ENCODE measurements around the gene COL23A1.

Gene COL23A1

GRCh38 chr5:178312880-178313282 is 277.3 kb downstream of the COL23A1 start:
- no peaks in the 10 kb centered on the region for H3K36me3 ChIP-seq
- no peak overlapping the region for H3K4me3 ChIP-seq (ENCODE audit: low read depth in 1 of 2, low read length in 1 of 2)
- H3K9me3 ChIP-seq = no peaks in the 10 kb centered on the region
- TF ChIP-seq, protein P1, sequence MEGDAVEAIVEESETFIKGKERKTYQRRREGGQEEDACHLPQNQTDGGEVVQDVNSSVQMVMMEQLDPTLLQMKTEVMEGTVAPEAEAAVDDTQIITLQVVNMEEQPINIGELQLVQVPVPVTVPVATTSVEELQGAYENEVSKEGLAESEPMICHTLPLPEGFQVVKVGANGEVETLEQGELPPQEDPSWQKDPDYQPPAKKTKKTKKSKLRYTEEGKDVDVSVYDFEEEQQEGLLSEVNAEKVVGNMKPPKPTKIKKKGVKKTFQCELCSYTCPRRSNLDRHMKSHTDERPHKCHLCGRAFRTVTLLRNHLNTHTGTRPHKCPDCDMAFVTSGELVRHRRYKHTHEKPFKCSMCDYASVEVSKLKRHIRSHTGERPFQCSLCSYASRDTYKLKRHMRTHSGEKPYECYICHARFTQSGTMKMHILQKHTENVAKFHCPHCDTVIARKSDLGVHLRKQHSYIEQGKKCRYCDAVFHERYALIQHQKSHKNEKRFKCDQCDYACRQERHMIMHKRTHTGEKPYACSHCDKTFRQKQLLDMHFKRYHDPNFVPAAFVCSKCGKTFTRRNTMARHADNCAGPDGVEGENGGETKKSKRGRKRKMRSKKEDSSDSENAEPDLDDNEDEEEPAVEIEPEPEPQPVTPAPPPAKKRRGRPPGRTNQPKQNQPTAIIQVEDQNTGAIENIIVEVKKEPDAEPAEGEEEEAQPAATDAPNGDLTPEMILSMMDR (IDR thresholded peaks at IDR 0.05) = no peak
- H3K27ac ChIP-seq = no peak overlapping the region
- H3K27me3 ChIP-seq = no peaks in the 10 kb centered on the region
- H3K4me1 ChIP-seq (ENCODE audit: control insufficient read depth in 1 of 2, insufficient read depth in 1 of 2, low read depth in 1 of 2, low read length in 1 of 2) = no peaks in the 10 kb centered on the region

DNA sequence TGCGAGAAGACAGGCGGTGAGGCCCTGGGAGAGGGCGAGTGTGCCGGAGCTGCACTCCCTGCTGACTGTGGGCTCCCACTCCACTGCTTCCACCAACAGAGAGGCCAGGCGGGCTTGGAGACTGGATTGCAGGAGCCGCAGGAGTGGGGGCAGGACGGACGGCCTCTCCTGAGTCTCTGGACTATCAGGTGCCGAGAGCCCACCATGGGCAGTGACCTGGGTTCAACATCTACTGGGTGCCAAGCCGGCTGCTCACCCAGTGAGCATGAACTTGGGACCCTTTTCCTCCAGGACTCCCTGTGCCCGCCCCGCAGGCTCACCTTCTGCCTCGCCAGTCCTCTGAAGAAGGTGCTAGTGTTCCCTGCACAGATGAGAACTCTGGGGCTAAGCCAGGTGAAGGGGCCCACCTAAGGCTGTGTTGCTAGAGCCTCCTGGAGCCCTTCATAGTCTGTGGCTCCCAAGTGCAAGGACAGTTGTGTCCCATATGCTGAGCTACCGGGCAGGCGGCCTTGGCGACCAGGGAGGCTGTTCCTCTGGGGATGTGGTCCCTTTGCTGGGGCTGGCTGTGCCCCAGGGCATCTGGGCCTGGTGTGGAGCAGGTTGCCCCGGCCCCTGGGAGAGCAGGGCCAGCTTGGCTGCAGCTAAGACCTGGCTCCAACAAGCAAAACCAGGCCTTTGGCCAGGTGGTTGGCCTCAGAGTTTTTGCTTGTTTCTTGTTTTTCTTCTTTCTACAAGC is 279.9 kb downstream of the COL23A1 start:
- TF ChIP-seq, protein P1 (IDR thresholded peaks at IDR 0.05) = no peak
- no peaks in the 10 kb centered on the region for H3K4me1 ChIP-seq (ENCODE audit: control insufficient read depth in 1 of 2, insufficient read depth in 1 of 2, low read depth in 1 of 2, low read length in 1 of 2)
- H3K27me3 ChIP-seq = no peaks in the 10 kb centered on the region
- no peak overlapping the region for H3K27ac ChIP-seq
- no peak overlapping the region for H3K4me3 ChIP-seq (ENCODE audit: low read depth in 1 of 2, low read length in 1 of 2)
- no peaks in the 10 kb centered on the region for H3K9me3 ChIP-seq
- no peaks in the 10 kb centered on the region for H3K36me3 ChIP-seq

DNA sequence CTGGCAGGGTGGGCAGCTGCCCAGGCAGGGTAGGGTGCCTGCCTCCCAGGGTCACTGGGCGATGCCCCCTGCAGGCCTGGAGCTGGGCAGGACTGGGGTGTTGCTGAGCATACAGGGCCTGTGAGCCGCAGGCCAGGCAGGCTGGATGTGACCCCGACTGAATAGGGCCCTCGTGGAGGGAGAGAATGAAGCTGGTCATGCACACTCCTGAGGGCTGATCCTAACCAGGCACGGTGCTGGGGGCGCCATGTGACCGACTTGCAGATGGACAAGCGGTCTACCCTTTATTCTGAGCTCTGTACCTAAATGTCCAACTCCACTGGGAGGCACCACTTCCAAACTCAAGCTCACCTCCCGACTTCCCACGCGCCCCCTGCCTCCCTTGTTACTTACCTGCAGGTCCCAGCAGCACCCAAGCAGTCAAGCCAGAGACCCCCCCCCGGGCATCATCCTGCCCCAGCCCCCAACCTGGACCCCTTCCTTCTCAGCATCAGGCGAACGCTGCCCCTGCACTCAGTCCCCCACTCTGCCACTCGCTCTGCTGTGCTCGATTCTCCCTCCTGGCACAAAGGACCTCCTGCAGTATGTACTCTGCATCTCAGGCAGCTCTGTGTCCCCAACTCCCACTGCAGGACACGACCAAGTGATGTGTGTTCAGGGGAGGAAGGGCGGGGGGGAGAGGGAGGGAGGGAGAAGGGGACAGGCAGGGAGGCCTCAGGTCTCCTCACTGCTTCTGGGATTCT is 280.8 kb downstream of the COL23A1 start:
- H3K4me1 ChIP-seq (ENCODE audit: control insufficient read depth in 1 of 2, insufficient read depth in 1 of 2, low read depth in 1 of 2, low read length in 1 of 2) = no peaks in the 10 kb centered on the region
- no peaks in the 10 kb centered on the region for H3K9me3 ChIP-seq
- no peak overlapping the region for H3K27ac ChIP-seq
- H3K4me3 ChIP-seq (ENCODE audit: low read depth in 1 of 2, low read length in 1 of 2) = no peak overlapping the region
- no peaks in the 10 kb centered on the region for H3K27me3 ChIP-seq
- TF ChIP-seq, protein P1 (IDR thresholded peaks at IDR 0.05) = no peak
- no peaks in the 10 kb centered on the region for H3K36me3 ChIP-seq

GRCh38 chr5:178308541-178309092 is 281.6 kb downstream of the COL23A1 start:
- Histone ChIP-seq H3K27ac (no peak overlapping the region), H3K4me3 (ENCODE audit: low read depth in 1 of 2, low read length in 1 of 2) (no peak overlapping the region), H3K4me1 (ENCODE audit: control insufficient read depth in 1 of 2, insufficient read depth in 1 of 2, low read depth in 1 of 2, low read length in 1 of 2) (no peaks in the 10 kb centered on the region), H3K27me3 (no peaks in the 10 kb centered on the region), H3K9me3 (no peaks in the 10 kb centered on the region), H3K36me3 (no peaks in the 10 kb centered on the region)
- TF ChIP-seq, protein P1 (IDR thresholded peaks at IDR 0.05) = no peak

DNA sequence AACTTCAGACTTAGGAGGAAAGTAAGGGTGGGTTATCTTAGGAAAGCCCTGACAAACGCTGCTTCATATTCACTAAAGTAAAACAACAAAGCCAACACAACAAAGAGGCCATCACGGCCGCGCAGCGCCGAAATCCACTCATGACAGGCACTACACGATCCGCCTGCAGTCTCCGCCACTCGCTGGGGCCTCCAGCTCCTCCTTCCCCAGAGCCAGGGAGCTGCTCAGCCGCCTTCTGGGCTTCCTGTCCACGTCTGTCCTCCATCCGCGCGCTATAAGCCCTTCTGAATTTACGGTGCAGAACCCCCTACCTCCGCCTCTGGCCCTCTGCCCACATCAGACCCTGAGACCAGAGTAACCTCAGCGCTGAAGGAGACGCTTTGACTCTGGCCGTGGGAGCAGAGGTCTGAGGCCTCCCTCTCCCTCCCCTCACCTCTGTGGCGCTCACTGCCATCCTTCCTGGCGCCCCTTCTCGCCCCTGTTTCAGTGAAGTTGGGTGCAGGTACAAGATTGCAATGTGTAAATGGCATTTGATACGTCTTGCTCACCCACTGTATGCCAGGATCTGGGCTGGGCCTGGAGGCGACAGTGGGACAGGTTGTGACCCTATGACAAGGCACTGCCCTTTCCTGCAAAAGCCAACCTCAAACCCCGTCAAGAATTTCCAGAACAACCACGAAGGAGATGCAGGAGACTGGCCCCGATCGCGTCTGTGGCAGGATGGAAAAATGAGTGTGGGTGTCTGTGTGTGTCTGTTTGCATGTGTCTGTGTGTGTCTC is 282.7 kb downstream of the COL23A1 start:
- TF ChIP-seq, protein P1 (IDR thresholded peaks at IDR 0.05) = no peak
- H3K9me3 ChIP-seq = no peaks in the 10 kb centered on the region
- no peak overlapping the region for H3K27ac ChIP-seq
- H3K4me1 ChIP-seq (ENCODE audit: control insufficient read depth in 1 of 2, insufficient read depth in 1 of 2, low read depth in 1 of 2, low read length in 1 of 2) = no peaks in the 10 kb centered on the region
- no peak overlapping the region for H3K4me3 ChIP-seq (ENCODE audit: low read depth in 1 of 2, low read length in 1 of 2)
- H3K36me3 ChIP-seq = no peaks in the 10 kb centered on the region
- no peaks in the 10 kb centered on the region for H3K27me3 ChIP-seq

Data from neutrophil (primary cell).